HG03432 (cell line): ENCODE measurements around the gene OSTC.
"Not testable (repeated sequence)": the region's sequence is repeated elsewhere in the genome, so short reads cannot be mapped to it uniquely, and the experiment has no call there.

Experiments
- ATAC-seq: cut with Tn5 transposase; IDR thresholded peaks from one replicate; pipeline ENCODE4 v1.9.1; 2021; ENCODE audit warnings: mild to moderate bottlenecking, moderate library complexity; ENCODE audit not compliant: unreplicated experiment

OSTC gene

GRCh38 chr4:108710578-108710977, 60.2 kb downstream of the OSTC start:
- ATAC-seq, result not testable (repeated sequence)

- no peak for ATAC-seq
These were observed 64.5 kb downstream of the OSTC start for GRCh38 chr4:108714880-108715279.

DNA sequence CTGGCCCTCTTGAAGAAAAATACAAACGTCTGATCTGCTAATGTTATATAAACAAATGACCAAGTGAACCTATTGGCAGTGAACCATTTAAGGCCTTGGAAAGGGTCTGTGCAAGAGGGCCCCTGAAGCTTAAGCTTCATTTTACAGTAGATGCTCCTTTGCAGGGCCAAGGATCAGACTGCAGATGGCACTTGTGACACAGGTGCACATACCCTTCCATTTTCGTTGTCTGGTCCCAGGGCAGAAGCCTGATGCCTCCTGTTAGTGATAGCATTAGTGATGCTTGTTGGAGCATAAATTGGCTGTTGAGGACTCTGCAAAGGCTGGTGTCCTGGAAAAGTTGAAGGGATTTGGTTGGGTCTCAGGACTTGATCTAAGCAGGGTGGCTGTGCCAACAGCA, 65.9 kb downstream of the OSTC start:
- no peak for ATAC-seq

GRCh38 chr4:108717386-108717785, 67.0 kb downstream of the OSTC start:
- ATAC-seq, result no peak
